A549 treated with AZD2906 at 1 μM for 4 hours (cell line): ENCODE results near the gene HMMR. TPM values are rescaled to one million over a fixed set of nuclear protein-coding genes. Genes with fewer than 3 reads are reported as not detected.

ENCODE experiments used
- total RNA-seq: library from RNA; stranded (reverse); fragments of 200-300 nt; extraction: Qiagen RNA extraction; gene quantifications from 5 replicates; pipeline ENCODE4 v1.2.3, GENCODE V29; 2022

The HMMR gene
- total RNA-seq: 19.7 to 28.1 TPM (median 22.9 TPM) in 5 replicates

GRCh38 chr5:163460562-163461171, at the start of gene HMMR:
Gene HMMR, plus strand, starts transcription at chr5:163460632. Its CDS starts 61 bp downstream, at chr5:163460693.

DNA sequence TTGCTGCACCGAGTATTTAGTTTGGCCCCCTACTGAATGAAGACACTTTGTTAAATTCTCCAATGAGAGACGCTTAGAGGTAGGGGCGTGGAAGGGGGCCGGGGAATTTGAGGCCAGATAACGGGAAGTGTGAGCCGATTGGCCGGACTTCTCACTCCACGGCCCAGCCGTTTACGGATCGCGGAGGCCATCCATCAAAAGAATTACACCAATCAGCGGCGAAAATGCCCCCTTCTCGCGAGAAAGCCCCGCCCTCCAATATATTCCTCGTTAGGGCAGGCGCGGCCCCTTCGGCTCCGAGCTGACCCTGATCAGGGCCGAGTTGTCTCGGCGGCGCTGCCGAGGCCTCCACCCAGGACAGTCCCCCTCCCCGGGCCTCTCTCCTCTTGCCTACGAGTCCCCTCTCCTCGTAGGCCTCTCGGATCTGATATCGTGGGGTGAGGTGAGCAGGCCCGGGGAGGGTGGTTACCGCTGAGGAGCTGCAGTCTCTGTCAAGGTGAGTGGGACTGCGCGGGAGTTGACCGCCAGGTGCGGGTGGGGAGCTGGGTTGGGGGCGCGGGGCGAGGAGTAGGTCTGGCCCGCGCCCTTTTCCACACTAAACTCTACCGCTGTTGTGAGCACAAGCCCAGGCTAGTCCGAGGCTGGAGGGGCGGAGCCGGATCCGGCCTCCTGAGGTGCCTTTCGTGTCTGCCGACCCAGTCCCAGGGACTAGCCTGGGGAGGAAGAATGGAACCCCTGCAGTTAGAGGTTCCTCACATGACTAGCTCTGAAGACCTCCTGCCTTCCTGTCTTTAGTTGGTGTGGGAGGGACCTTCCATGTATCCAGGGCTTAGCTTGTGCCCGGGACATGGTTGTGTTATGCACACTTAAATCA, 22.9 kb upstream of the HMMR start, which contains the start of gene CCNG1:
TSS of gene CCNG1 (plus strand) at position 287 of the 874 bp plus-strand sequence. CDS start 1,662 bp downstream, outside the sequence.

GRCh38 chr5:163459819-163460561, 442 bp upstream of the HMMR start, which contains the start of gene NUDCD2:
Gene NUDCD2, minus strand, starts transcription at chr5:163460102. Its CDS starts 52 bp downstream, at chr5:163460050.

DNA sequence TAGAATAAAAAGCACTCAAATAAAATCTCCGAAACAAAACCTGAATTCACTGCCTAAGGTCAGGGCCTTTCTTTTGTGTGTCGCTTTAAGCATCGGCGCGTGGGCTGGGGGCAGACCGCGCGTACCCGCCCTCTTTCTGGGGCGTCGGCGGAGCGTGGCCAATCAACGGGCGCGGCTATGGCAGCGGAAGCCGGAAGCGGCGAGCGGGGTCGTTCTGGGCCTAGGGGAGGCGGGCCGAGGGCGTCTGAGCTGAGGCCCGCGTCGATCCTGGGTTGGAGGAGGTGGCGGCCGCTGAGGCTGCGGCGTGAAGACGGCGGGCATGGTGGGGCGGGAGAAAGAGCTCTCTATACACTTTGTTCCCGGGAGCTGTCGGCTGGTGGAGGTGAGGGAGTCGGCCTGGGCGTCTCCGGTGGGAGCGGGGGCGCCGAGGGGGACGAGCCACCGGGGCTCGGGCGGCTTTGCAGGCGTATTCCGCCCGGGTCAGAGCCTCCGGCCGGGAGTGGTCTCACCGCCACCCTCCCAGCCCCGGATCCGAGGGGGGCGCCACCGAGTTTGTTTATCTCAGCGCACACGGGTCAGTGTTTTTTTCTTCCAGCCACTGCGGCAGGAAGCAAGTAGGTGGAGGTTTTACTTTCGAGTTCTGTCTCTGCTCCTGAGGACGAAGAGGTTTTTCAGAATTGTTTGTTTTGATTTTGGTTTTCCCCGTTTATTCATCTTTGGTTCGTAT, 45.1 kb downstream of the HMMR start, which contains the start of gene MAT2B:
TSS of gene MAT2B (plus strand) at position 252 of the 727 bp plus-strand sequence. CDS start at position 320, 68 bp downstream.

Other genes with a start within 250 kb of the HMMR start
- gene CCNG1, start 23.0 kb upstream of the HMMR start, total RNA-seq: 52.0 to 63.8 TPM (median 59.7 TPM) in 5 replicates
- gene NUDCD2, start 530 bp upstream of the HMMR start, total RNA-seq: 27.9 to 33.8 TPM (median 31.8 TPM) in 5 replicates
- 42.2 to 48.9 TPM (median 46.5 TPM) in 5 replicates for gene MAT2B, start 45.0 kb downstream of the HMMR start, total RNA-seq